Esophagus squamous epithelium (tissue), 4 donors: ENCODE data around the gene KRTAP2-3.

Experiments
- POLR2A ChIP-seq, 4 donors: fragments of 450-650 bp; IDR thresholded peaks; one replicate each; pipeline ENCODE4 v1.6.1; 2017; ENCODE audit warnings: antibody characterized with exemption in 4 of 4, mild to moderate bottlenecking in 4 of 4, moderate library complexity in 3 of 4
- TF ChIP-seq, protein P1 (sequence below), 6 experiments: fragments of 450-650 bp in 4 of 6; fragments of 200-600 bp in 2 of 6; sonication (generic) in 2 of 6; IDR thresholded peaks; one replicate each; pipeline ENCODE4 v1.5.1; 2016 to 2019; ENCODE audit warnings: antibody characterized with exemption in 6 of 6, mild to moderate bottlenecking in 4 of 6, moderate library complexity in 4 of 6

DNA sequence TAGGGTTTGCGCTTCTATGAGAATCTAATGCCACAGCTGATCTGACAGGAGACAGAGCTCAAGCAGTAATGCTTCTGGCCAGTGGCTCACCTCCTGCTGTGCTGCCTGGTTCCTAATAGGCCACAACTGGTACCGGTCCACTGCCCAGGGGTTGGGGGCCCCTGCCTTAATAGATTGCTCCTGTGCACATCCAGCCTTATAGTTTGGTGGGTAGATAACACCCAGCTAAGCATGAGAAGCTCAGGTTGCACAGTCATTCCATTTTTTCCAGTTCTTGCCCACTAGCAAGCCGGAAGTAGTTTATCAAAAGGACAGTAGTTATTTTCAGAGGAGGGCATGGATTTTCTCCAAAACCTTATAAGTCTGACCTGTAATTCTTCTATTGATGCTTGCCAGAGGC is 40.5 kb downstream of the KRTAP2-3 start:
- TF ChIP-seq POLR2A (IDR thresholded peaks at IDR 0.05) = no peak
- TF ChIP-seq, protein P1, sequence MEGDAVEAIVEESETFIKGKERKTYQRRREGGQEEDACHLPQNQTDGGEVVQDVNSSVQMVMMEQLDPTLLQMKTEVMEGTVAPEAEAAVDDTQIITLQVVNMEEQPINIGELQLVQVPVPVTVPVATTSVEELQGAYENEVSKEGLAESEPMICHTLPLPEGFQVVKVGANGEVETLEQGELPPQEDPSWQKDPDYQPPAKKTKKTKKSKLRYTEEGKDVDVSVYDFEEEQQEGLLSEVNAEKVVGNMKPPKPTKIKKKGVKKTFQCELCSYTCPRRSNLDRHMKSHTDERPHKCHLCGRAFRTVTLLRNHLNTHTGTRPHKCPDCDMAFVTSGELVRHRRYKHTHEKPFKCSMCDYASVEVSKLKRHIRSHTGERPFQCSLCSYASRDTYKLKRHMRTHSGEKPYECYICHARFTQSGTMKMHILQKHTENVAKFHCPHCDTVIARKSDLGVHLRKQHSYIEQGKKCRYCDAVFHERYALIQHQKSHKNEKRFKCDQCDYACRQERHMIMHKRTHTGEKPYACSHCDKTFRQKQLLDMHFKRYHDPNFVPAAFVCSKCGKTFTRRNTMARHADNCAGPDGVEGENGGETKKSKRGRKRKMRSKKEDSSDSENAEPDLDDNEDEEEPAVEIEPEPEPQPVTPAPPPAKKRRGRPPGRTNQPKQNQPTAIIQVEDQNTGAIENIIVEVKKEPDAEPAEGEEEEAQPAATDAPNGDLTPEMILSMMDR (IDR thresholded peaks at IDR 0.05) = no peak
